ENCODE results near the gene KLHL20.

DNA sequence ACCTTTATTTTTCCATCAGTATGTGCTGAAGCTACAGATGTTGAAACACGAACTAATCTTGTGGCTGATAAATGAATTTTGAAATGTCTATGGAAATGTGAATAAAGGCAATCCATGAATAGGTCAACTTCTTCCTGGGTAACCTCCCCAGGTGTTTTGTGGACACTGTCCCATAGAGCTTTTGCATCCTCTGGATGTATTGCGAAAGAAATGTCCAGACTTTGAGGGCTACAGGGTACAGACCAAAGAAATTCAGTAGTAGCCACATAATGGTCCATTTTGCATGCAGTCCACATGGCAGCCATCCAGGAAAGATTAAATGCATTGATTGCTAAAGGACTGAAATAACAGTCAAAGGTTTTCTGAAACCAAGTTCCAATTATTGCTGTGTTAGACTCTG, 88.2 kb downstream of the KLHL20 start:
- TF ChIP-seq, protein P1, sequence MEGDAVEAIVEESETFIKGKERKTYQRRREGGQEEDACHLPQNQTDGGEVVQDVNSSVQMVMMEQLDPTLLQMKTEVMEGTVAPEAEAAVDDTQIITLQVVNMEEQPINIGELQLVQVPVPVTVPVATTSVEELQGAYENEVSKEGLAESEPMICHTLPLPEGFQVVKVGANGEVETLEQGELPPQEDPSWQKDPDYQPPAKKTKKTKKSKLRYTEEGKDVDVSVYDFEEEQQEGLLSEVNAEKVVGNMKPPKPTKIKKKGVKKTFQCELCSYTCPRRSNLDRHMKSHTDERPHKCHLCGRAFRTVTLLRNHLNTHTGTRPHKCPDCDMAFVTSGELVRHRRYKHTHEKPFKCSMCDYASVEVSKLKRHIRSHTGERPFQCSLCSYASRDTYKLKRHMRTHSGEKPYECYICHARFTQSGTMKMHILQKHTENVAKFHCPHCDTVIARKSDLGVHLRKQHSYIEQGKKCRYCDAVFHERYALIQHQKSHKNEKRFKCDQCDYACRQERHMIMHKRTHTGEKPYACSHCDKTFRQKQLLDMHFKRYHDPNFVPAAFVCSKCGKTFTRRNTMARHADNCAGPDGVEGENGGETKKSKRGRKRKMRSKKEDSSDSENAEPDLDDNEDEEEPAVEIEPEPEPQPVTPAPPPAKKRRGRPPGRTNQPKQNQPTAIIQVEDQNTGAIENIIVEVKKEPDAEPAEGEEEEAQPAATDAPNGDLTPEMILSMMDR (IDR thresholded peaks at IDR 0.05): no peak
- no peak for TF ChIP-seq POLR2A (IDR thresholded peaks at IDR 0.05)

Measured in body of pancreas (tissue), 4 donors.